Activated naive CD8-positive, alpha-beta T cell treated with anti-CD3 and anti-CD28 coated beads, Interleukin-2, amount 50 U/mL, for 24 hours (primary cell): ENCODE results near the gene BTBD9.

Experiments used
- ATAC-seq: fragments of 150-1000 bp; cut with Tn5 transposase; one replicate; pipeline ENCODE4 v1.10.0; 2021
- DNase-seq: peaks from one replicate; pipeline ENCODE4 v3.0.0; 2021
- H3K27ac Mint-ChIP-seq: one replicate; pipeline ENCODE4 v1.8.0; 2021; ENCODE audit warnings: mild to moderate bottlenecking, mixed read lengths
- H3K27me3 Mint-ChIP-seq: one replicate; pipeline ENCODE4 v1.8.0; 2021; ENCODE audit warnings: mixed read lengths
- H3K36me3 Mint-ChIP-seq: one replicate; pipeline ENCODE4 v1.8.0; 2021; ENCODE audit warnings: low read depth, mixed read lengths
- H3K4me1 Mint-ChIP-seq: one replicate; pipeline ENCODE4 v1.8.0; 2021; ENCODE audit warnings: mixed read lengths
- H3K4me3 Mint-ChIP-seq: one replicate; pipeline ENCODE4 v1.8.0; 2021; ENCODE audit warnings: mild to moderate bottlenecking, moderate library complexity, mixed read lengths
- H3K9me3 Mint-ChIP-seq: one replicate; pipeline ENCODE4 v1.8.0; 2021; ENCODE audit warnings: mixed read lengths

The BTBD9 gene

DNA sequence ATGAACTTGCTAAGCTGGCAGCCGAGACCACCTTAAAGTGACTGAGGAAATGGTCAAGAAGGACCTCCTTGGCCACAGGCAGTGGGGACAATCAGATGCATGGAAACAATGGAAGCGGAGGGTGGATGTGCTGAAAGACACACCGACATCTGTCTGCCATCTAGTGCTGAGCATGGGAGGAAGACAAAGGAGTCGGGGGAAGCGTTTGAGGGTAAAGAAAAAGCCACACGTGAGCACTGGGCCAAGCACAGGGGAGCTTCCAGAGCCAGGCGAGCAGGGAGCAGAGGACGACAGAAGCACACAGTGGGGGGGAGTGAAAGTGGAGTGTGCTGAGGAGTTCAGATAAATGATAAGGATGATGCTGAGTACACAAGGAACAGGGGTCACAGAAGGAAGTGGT, 452.4 kb downstream of the BTBD9 start:
- no peak overlapping the region for H3K27ac Mint-ChIP-seq
- H3K27me3 Mint-ChIP-seq: no peaks in the 10 kb centered on the region
- no peak overlapping the region for H3K4me3 Mint-ChIP-seq
- no peak for ATAC-seq
- H3K4me1 Mint-ChIP-seq: no peaks in the 10 kb centered on the region
- peaks cover 2% of the 10 kb centered on the region for H3K36me3 Mint-ChIP-seq
- DNase-seq: no peak
- no peaks in the 10 kb centered on the region for H3K9me3 Mint-ChIP-seq

DNA sequence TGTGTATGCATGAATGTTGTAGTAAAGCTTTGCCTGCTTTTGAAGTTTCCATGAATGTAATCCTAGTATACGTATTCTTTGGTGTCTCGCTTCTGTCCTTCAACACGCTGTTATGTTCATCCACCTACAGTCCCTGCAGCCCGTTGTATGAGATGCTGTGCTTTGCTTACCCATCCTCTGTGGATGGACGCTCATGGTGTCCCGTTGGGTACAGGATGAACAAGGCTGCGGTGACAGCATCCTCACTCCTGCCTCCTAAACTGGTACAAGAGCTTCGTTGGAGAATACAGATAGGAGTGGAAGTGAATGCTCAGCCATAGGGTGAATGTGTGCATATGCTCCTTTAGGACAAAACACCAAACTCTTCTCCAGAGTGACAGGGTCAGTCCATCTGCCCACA, 454.0 kb downstream of the BTBD9 start:
- Mint-ChIP-seq H3K9me3 (no peaks in the 10 kb centered on the region), H3K4me3 (no peak overlapping the region), H3K36me3 (peaks cover 2% of the 10 kb centered on the region), H3K27me3 (no peaks in the 10 kb centered on the region), H3K27ac (no peak overlapping the region), H3K4me1 (no peaks in the 10 kb centered on the region)
- DNase-seq (no peak), ATAC-seq (no peak)

DNA sequence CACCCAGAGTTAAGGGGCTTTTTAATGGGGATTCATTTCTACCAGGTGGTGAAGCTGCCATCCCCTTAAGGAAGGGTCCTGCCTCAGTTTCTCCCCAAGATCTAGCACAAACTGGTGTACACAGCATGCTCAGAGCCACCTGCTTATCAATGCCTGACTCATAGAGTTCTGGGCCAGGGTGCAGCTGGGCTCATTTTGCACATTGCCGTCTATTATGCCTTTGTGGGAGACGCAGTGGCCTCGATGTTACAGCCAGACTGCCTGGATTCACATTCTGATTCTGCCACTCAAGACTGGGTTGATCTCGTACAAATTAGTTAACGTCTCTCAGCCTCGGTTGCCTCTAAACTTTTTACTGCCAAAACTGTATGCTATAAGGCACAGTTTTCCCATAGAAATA, 454.5 kb downstream of the BTBD9 start:
- DNase-seq: no peak
- ATAC-seq: no peak
- Mint-ChIP-seq H3K9me3 (no peaks in the 10 kb centered on the region), H3K27me3 (no peaks in the 10 kb centered on the region), H3K4me3 (no peak overlapping the region), H3K4me1 (no peaks in the 10 kb centered on the region), H3K36me3 (peaks cover 2% of the 10 kb centered on the region), H3K27ac (no peak overlapping the region)

DNA sequence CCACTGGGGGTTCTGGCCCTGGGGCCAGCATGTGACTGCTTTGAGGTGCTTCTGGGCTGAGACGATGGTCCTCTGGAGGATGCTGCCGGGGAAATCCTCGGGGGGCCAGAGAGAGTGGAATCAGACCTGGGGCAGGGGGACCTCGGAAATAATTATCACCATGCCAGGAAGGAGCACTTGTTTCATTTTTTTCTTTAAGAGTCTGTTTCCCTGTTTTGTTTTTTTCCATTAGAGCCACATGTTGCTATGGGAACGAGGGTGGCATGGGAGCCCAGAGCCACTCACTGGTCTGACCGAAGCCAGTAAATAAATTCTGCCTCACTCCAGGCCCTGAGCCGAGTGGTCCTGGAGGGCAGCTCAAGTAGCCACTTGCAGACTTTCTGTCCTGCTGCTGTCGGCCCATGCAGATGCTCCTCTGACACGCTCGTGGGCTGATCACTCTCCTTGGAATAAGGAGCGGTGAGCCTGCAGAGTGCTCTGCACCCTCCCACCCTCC, 455.1 kb downstream of the BTBD9 start:
- DNase-seq: no peak
- no peaks in the 10 kb centered on the region for H3K9me3 Mint-ChIP-seq

DNA sequence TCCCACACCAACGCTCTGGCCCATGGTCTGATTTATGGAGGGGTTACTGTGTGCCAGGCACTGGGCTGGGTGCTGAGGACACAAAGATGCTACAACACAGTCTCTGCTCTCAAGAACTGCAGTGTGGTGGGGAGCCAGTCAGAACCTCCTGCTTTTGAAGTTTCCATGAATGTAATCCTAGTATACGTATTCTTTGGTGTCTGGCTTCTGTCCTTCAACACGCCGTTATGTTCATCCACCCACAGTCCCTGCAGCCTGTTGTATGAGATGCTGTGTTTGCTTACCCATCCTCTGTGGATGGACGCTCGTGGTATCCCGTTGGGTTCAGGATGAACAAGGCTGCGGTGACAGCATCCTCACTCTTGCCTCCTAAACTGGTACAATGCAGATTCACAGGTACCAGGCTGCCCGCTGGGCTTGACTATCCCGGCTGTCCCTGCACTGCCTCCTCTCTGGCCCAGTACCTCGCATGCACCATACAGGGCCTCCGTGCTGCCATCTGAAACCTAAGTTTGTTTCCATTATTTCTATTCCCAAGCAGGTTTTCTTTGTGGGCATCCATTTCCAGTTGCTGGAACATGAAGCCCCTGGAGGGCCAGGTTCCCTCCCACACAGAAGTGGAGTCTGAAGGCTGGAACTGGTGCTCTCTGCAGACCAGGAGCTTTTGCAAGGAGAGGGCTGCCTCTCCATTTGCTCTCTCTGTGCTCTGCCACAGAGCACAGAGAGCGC, 455.7 kb downstream of the BTBD9 start:
- Mint-ChIP-seq H3K27me3 (no peaks in the 10 kb centered on the region), H3K36me3 (peaks cover 2% of the 10 kb centered on the region), H3K4me1 (no peaks in the 10 kb centered on the region), H3K9me3 (no peaks in the 10 kb centered on the region), H3K27ac (no peak overlapping the region), H3K4me3 (no peak overlapping the region)
- ATAC-seq: no peak
- DNase-seq: no peak

More for the DNA sequence above, 455.1 kb downstream of the BTBD9 start:
- H3K4me1 Mint-ChIP-seq: no peaks in the 10 kb centered on the region
- no peak overlapping the region for H3K4me3 Mint-ChIP-seq
- no peak overlapping the region for H3K27ac Mint-ChIP-seq
- ATAC-seq: no peak
- H3K36me3 Mint-ChIP-seq: peaks cover 2% of the 10 kb centered on the region
- H3K27me3 Mint-ChIP-seq: no peaks in the 10 kb centered on the region

DNA sequence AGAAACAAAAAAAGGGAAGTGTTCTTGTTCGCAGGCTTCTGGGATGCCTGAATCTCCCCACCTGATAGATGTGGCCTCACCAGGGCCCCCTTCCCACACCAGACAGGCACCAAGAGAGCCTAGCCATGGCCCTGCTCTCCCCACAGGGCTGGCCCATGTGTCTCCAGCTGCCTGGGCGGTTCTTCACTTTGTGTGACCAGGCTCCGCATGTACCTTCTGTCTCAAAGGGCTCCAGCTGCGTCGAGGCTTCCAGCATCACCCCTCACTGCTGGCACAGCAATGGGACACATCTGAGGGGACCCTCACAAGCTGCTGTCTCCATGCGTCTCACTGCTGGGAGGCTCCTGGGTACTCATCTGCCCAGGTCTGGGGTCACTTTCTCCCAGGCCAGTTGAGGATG, 457.3 kb downstream of the BTBD9 start:
- Mint-ChIP-seq H3K9me3 (no peaks in the 10 kb centered on the region), H3K27me3 (no peaks in the 10 kb centered on the region), H3K4me3 (no peak overlapping the region), H3K27ac (no peak overlapping the region), H3K36me3 (no peaks in the 10 kb centered on the region), H3K4me1 (no peaks in the 10 kb centered on the region)
- DNase-seq (no peak), ATAC-seq (no peak)

DNA sequence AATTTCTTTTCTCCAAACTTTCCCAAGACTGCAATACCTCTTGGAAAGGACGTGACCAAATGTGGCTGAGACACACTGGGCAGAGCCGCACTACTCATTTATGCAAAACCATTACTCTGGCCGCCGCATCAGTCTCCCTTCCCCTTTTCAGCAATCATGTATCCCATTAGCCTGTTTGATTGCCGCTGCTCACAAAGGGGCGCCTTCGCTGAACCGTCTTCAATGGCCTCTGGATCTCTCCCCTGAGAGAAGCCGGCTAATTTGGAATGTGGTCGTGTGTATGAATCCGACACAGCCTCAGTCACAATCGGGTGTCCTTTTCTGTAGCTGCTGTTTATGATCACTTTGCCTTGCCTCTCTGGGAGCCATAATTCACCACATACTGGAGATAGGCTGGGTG, 459.1 kb downstream of the BTBD9 start:
- Mint-ChIP-seq H3K36me3 (peaks cover 3% of the 10 kb centered on the region), H3K4me1 (no peaks in the 10 kb centered on the region), H3K9me3 (no peaks in the 10 kb centered on the region), H3K27ac (no peak overlapping the region), H3K27me3 (no peaks in the 10 kb centered on the region), H3K4me3 (no peak overlapping the region)
- ATAC-seq (no peak), DNase-seq (no peak)

DNA sequence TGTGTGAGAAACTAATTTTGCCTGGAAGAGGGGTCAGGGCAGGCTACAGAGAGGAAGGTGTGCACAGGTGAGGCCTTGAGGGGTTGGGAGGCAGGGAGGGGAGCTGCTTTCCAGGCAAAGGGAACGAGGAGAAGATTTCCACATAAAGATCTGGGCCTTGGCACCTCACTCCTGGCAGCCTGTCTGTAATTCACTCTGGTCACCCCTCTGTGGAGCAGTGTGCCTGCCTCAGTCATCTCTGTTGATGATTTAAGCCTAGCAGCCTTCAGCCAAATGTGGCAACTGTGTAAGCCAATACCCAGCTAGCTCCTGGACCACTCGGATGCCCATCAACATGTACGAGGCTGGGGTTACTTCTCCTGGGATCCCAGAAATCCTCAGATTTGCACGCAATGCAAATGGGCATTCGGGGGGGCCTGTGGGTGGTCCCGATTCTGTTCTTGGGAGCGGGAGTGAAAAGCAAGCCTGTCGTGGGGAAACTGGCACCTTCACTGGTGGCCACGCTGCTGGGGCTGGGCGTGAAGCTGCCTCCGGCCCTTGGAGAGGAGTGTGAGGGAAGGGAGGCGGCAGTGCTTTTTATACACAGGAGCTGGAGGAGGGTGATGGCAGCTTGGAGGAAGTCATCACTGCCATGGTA, 459.8 kb downstream of the BTBD9 start:
- ATAC-seq (no peak), DNase-seq (no peak)
- Mint-ChIP-seq H3K9me3 (no peaks in the 10 kb centered on the region), H3K27me3 (no peaks in the 10 kb centered on the region), H3K4me1 (no peaks in the 10 kb centered on the region), H3K36me3 (peaks cover 4% of the 10 kb centered on the region), H3K27ac (no peak overlapping the region), H3K4me3 (no peak overlapping the region)

DNA sequence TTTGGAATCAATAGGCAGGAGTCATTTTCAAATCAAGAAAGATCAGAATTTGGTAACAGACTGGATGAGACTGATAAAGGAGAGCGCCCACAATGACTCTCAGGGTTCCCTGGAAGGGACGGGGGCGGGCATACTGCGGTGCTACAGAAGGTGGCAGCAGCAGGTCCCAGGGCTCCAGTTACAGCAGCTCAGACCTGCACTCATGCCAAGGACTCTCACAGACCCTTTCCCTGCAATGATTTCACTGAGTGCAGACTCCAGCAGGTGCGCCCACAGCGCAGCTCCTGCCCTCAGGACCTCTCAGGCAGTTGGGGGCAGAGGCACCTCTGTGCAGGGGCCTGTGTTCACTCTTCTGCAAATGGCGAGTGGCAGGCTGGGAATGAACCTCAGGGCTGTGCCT, 460.4 kb downstream of the BTBD9 start:
- H3K9me3 Mint-ChIP-seq: no peaks in the 10 kb centered on the region

DNA sequence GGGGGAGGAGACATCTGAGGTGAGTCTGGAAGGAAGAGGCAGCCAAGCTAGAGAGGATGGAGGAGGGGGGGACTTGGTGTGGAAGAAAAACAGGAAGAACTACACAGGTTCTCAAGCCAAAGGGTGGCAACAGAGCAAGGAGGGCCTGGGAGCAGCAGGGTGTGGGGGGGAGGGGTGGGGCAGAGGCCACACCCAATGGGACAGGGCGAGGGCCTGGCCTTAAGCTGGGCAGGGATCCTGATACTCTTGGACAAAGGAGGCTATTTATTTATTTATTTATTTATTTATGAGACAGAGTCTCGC, 461.2 kb downstream of the BTBD9 start:
- Mint-ChIP-seq H3K27me3 (no peaks in the 10 kb centered on the region), H3K4me1 (no peaks in the 10 kb centered on the region), H3K4me3 (no peak overlapping the region), H3K36me3 (peaks cover 4% of the 10 kb centered on the region), H3K27ac (no peak overlapping the region), H3K9me3 (no peaks in the 10 kb centered on the region)
- no peak for DNase-seq
- ATAC-seq: no peak

More for the DNA sequence above, 460.4 kb downstream of the BTBD9 start:
- no peaks in the 10 kb centered on the region for H3K27me3 Mint-ChIP-seq
- no peak overlapping the region for H3K4me3 Mint-ChIP-seq
- H3K27ac Mint-ChIP-seq: no peak overlapping the region
- H3K4me1 Mint-ChIP-seq: no peaks in the 10 kb centered on the region
- no peak for ATAC-seq
- no peak for DNase-seq
- H3K36me3 Mint-ChIP-seq: peaks cover 4% of the 10 kb centered on the region

DNA sequence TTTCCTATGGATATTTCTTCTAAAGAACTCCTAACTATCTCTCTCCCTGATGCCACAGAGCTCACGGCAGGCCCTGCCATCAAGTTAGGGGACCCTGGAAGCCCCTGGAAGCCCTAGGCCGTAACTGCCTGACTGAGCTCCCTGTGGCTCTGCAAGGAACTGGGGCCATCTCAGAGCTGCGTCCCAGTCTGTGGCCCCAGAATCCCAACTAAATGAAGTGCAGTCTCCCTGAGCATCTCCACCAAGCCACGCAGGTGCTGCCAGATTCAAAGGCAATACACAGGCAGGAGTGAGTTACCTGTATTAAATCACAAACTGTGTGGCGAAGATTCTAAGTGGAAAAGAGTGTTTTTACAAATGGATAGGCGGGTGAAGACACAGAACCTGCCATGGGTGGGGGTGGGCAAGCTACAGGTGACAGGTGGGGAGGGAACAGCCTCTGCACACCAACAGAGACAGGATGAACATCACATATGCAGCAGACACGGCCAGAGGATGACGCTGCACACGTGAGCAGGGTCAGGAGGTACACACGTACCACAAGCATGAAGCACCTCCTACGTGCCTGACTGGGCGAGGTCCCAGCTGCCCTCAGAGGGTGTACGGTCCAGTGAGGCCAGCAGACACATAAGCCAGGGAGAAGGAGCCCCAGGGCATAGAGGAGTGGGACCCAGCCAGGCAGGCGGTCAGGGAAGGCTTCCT, 461.7 kb downstream of the BTBD9 start:
- Mint-ChIP-seq H3K27ac (no peak overlapping the region), H3K4me1 (no peaks in the 10 kb centered on the region), H3K27me3 (no peaks in the 10 kb centered on the region), H3K36me3 (peaks cover 4% of the 10 kb centered on the region), H3K9me3 (no peaks in the 10 kb centered on the region), H3K4me3 (no peak overlapping the region)
- DNase-seq (no peak), ATAC-seq (no peak)

DNA sequence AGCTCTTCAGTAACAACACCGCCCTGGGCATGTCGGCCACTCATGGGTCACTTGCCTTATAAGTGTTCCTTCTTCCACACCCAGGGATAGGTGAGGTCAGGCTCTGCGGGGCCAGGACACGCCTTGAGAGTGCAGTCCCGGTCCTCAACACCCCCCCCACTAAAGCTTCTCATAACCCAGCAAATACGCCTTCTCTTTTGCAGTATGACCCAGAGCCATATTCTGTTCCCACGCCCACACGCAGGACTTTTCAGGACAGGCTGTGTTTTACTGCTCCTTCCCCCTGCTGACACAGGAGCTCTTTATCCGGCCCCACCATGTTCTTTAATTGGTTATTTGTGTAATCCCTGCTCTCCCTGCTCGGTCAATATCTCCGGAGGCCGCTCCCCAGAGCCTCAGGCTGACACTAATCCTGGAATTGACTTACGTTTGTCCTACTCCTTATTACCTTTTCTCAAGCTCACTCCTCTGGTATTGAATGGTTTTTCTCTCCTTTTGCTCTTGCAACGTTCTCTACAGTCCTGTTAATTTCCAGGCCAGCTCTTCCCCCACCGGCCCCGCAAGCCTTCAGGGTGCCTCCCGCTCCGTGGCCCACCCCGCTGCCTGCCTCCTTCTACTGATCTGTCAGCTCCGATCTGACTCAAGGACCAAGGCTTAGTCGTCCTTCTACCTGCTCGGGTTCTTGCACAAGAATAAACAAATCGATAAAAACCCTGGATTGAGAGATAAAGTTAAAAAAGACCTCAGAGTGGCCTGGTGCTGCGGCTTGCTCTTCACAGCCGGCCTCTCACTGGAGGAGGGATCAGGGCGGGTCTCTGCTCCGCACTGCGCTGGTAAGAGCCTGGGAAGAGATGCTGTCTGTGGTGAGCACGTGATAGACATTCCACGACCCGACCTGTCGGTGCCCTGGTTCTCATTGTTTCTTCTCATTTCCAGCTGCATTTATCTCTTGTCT, 462.7 kb downstream of the BTBD9 start:
- no peaks in the 10 kb centered on the region for H3K9me3 Mint-ChIP-seq
- H3K27ac Mint-ChIP-seq: no peak overlapping the region
- H3K4me3 Mint-ChIP-seq: no peak overlapping the region
- H3K36me3 Mint-ChIP-seq: peaks cover 4% of the 10 kb centered on the region
- H3K27me3 Mint-ChIP-seq: no peaks in the 10 kb centered on the region
- DNase-seq (no peak), ATAC-seq (no peak)
- no peaks in the 10 kb centered on the region for H3K4me1 Mint-ChIP-seq

DNA sequence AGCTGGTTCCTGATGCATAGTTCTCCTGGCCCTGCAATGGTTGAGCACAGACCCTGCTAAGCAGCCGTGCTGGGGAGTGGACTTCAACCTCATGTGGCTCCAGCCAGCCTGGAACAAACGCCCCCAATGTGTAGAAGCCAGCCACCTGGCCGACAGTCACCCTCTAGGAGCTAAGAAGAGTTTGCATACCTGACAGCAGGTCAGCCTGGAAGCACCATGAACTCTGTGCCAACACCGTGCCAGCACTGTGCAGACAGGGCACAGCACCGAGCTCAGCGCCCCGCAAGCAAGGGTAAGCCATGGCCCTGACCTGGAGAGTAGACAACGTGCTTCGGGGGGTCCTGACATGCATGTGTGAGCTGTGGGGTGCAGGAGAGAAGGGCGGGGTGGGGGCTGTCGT, 463.9 kb downstream of the BTBD9 start:
- DNase-seq: no peak
- H3K4me3 Mint-ChIP-seq: no peak overlapping the region
- H3K4me1 Mint-ChIP-seq: no peaks in the 10 kb centered on the region
- no peak for ATAC-seq
- no peak overlapping the region for H3K27ac Mint-ChIP-seq
- no peaks in the 10 kb centered on the region for H3K9me3 Mint-ChIP-seq
- peaks cover 4% of the 10 kb centered on the region for H3K36me3 Mint-ChIP-seq
- H3K27me3 Mint-ChIP-seq: no peaks in the 10 kb centered on the region

DNA sequence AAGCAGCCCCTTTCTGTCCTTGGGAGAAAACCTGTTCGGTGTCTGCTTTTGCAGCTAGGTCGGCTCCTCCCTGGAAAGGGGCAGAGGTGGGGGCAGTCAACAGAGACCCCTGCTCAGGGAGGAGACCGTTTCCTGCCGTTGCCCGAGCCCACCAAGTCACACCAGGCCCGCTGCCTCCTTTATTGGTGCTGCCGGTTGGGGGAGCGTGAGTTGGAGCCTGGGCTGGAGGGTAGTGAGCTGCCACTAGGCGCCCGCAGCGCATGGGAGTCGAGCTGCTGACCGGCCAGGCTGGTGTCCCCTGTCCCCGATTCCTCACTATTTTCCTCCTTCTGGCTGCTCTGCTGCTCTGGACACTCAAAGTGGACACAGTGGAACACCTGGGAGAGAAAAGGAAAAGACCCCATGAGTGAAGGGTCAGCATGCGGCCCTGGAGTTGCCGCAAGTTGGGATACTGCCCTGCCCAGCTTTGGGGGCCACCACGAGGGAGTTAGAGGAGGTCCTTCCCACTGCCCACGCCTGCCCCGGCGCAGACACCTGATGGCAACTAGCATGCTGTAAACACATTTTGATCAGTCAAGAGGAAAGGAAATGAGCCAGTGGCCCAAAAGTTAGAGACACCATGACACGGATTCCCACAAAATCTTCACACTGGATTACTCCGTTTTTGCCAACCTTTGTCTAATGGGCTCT, 464.8 kb downstream of the BTBD9 start:
- peaks cover 4% of the 10 kb centered on the region for H3K36me3 Mint-ChIP-seq
- no peak overlapping the region for H3K27ac Mint-ChIP-seq

More for the DNA sequence above, 464.8 kb downstream of the BTBD9 start:
- no peaks in the 10 kb centered on the region for H3K9me3 Mint-ChIP-seq
- H3K27me3 Mint-ChIP-seq: no peaks in the 10 kb centered on the region
- DNase-seq (no peak), ATAC-seq (no peak)
- no peaks in the 10 kb centered on the region for H3K4me1 Mint-ChIP-seq
- no peak overlapping the region for H3K4me3 Mint-ChIP-seq
